GM23248 (cell line): ENCODE results near the gene FUT9.

Experiments used
- EZH2 ChIP-seq: fragments of 200-600 bp; sonication (generic); IDR thresholded peaks from 2 replicates; pipeline ENCODE4 v1.6.1; 2018; ENCODE audit warnings: antibody characterized with exemption, mild to moderate bottlenecking; ENCODE audit not compliant: insufficient read depth, poor library complexity, severe bottlenecking
- EZH2phosphoT487 ChIP-seq: fragments of 200-600 bp; sonication (generic); IDR thresholded peaks from 2 replicates; pipeline ENCODE4 v1.6.1; 2018; ENCODE audit warnings: antibody characterized with exemption, moderate library complexity, mild to moderate bottlenecking, low read depth; ENCODE audit not compliant: insufficient read depth

GRCh38 chr6:96015518-96016333 is at the start of gene FUT9:
- TF ChIP-seq EZH2 (no peak), EZH2phosphoT487 (no peak)
